ENCODE data around the gene PRELID3B.

The PRELID3B gene

GRCh38 chr20:59042151-59042795 lies at the start of gene PRELID3B:
TSS of gene PRELID3B (minus strand) at chr20:59042786. CDS start at chr20:59042730, 56 bp downstream.
- peak in 1 of 2 donors; percentile 8 for DNase-seq (ENCODE audit: low read depth in 2 of 2, low spot score in 1 of 2)

- DNase-seq (ENCODE audit: low read depth in 2 of 2, low spot score in 1 of 2): peak; percentile 68 to 87
Observed at GRCh38 chr20:59087829-59088433, 45.3 kb upstream of the PRELID3B start.

DNA sequence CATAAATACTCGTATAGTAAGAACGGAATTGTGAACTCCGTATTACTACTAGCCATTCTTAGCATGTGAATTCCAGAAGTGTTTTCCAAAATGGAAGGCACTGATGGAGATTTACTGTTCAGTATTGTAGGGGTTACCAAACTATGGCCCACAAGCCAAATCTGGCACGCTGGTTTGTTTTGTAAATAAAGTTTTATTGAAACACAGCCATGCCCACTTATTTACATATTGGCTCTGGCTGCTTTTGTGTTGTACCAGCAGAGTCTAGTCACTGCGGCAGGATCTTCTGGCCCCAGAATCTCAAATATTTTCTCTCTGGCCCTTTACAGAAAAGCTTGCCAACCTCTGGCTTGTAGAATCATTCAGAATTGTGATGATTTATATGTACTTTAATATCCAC lies 44.3 kb upstream of the PRELID3B start:
- DNase-seq (ENCODE audit: low read depth in 2 of 2, low spot score in 1 of 2): no peak

DNA sequence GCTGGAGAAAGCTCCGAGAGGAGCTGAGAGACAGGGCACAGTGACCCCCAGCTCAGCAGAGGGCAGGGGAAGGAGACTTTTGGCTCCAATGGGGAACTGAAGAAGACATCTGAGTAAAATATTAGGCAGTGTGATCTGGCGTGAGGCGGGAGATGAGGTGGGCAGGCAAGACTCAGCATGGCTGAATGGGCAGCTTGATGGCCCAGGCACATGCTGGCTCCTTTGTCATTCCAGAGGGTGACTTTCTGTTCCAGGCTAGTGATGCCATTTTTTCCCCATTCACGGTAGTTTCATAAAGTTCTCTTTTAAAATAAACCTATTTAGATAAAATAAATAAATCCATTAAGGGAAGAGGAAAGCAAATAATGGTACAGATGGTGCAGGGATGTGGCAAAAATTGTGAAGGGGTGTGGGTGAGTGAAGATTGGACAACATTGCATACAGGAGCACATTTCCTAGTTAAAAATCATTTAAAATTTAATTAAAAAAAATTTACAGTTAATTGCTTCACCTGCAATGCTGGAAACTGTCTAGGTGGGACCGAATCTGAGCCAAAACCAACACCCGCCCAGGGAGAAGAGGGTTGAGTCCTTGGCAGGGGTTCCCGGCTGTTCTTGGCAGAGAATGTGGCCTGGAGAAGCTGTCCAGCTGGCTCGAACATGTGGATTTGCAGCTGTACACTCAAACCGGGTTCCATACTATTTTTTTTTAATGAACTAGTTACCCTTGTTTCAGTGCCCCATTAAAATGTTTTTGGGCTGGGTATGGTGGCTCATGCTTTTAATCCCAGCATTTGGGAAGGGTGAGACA lies 41.7 kb upstream of the PRELID3B start:
- no peak for DNase-seq (ENCODE audit: low read depth in 2 of 2, low spot score in 1 of 2)

DNA sequence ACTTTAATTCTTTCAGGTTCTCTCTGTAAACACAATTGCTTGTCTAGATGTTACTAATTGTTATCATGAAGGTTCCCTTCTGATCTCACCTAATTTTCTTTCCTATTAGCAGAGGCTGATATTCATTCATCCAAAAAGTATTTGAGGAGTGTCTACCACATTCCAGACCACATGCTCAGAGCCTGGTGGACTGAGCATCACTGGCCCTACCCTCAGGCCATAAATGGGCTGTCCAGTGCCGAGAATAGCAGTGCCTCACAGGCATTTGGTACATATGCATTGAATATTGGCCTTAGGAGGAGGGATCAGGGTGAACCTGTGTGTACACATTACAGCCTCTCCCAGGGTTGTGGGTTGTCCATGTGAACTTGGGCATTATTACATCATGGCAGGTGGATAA lies 40.4 kb upstream of the PRELID3B start:
- no peak for DNase-seq (ENCODE audit: low read depth in 2 of 2, low spot score in 1 of 2)

GRCh38 chr20:59082077-59082740 lies 39.6 kb upstream of the PRELID3B start:
- DNase-seq (ENCODE audit: low read depth in 2 of 2, low spot score in 1 of 2): no peak

- DNase-seq (ENCODE audit: low read depth in 2 of 2, low spot score in 1 of 2): no peak
Observed at GRCh38 chr20:59081036-59081435, 38.5 kb upstream of the PRELID3B start.

- no peak for DNase-seq (ENCODE audit: low read depth in 2 of 2, low spot score in 1 of 2)
Observed at GRCh38 chr20:59078231-59078630, 35.6 kb upstream of the PRELID3B start.

DNA sequence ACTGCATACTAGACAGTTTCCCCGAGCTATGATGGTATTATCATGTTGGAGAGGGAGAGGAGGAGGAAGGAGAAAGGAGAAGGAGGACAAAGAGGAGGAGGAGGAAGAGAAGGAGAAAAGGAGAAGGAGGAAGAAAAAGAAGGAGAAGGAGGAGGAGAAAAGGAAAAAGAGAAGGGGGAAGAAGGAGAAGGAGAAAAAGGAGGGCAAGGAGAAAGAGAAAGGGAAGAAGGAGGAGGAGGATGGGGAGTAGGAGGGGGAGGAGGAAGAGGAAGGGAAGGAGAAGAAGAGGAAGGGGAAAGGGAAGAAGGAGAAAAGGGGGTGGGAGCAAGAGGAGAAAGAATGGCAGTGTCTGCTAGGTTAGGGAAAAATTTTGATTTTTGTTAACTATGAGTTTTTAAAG lies 35.1 kb upstream of the PRELID3B start:
- no peak for DNase-seq (ENCODE audit: low read depth in 2 of 2, low spot score in 1 of 2)

GRCh38 chr20:59075934-59076508 lies 33.4 kb upstream of the PRELID3B start:
- no peak for DNase-seq (ENCODE audit: low read depth in 2 of 2, low spot score in 1 of 2)

DNA sequence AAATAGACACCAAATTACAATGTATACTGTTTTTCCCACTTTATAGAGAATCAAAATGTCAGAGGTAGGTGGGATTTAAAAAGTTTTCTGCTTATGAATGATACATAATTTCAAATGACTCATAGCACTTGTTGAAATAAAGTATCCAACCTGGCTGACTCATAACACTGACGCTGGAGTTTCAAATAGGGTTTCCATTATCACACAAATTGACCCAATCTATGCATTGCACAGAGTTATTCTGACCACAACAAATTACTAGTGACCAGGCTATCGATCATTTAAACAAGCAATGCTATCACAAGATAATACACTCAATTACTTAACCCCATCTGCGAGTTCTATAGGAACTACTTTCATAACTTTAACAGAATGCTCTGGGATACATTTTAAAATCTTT lies 31.9 kb upstream of the PRELID3B start:
- DNase-seq (ENCODE audit: low read depth in 2 of 2, low spot score in 1 of 2): no peak

DNA sequence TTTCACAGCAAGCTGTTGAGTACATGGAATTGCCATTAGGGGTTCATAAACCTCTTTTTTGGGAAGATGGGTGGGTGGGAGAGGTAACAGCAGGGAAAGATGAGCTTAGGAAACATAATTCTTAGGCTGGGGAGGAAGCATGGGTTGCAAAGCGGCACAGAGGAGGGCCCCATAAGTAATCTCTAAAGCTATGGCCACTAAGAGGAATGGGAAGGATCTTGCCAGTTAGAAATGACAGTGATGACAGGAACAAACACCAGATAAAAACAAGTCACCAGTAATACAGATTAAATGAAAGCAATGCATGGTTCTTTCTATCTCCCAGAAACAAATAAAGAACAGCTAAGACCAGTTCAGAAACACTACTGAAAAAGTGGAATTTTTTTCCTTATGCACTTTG lies 31.0 kb upstream of the PRELID3B start:
- DNase-seq (ENCODE audit: low read depth in 2 of 2, low spot score in 1 of 2): no peak

DNA sequence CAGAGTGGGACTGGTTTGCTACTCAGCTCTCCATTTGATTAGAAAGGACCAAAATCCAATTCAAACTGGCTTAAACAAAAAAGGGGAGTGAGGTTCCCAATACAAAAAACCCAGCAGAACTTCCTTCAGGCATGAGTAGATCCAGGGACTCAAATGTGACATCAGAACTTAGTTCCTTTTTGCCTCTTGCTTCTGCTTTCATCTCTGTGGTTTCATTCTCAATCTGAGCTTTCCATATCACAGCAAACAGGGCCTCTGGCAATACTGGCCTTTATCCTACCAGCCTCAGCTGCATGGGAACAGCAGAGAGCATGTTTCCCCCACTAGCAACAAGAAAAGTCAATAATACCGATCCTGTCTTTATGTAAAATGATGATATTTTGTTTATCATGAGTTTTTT lies 28.6 kb upstream of the PRELID3B start:
- no peak for DNase-seq (ENCODE audit: low read depth in 2 of 2, low spot score in 1 of 2)

- no peak for DNase-seq (ENCODE audit: low read depth in 2 of 2, low spot score in 1 of 2)
Observed at GRCh38 chr20:59069026-59069425, 26.4 kb upstream of the PRELID3B start.

GRCh38 chr20:59068534-59068933 lies 25.9 kb upstream of the PRELID3B start:
- DNase-seq (ENCODE audit: low read depth in 2 of 2, low spot score in 1 of 2): no peak

- DNase-seq (ENCODE audit: low read depth in 2 of 2, low spot score in 1 of 2): no peak
Observed at GRCh38 chr20:59064214-59064722, 21.7 kb upstream of the PRELID3B start.

- no peak for DNase-seq (ENCODE audit: low read depth in 2 of 2, low spot score in 1 of 2)
Observed at GRCh38 chr20:59063358-59064213, 21.0 kb upstream of the PRELID3B start.

DNA sequence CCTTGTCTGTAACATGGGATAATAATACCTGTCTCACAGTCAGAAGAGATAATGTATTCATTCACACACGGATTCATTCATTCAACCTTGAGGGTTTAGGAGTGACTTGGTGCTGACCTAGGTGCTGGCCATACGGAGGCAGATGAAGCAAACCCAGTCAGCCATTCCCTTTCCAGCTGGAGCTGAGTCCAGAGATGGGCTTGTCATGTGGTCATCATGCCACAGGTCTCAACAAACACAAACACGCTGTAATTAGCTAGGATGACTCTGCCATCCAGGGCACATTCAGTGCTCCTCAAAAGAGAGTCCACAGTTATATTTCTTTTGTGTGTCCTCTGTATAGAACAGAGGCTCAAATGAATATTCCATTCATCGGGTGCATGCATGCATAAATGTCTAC lies 19.5 kb upstream of the PRELID3B start:
- DNase-seq (ENCODE audit: low read depth in 2 of 2, low spot score in 1 of 2): no peak

DNA sequence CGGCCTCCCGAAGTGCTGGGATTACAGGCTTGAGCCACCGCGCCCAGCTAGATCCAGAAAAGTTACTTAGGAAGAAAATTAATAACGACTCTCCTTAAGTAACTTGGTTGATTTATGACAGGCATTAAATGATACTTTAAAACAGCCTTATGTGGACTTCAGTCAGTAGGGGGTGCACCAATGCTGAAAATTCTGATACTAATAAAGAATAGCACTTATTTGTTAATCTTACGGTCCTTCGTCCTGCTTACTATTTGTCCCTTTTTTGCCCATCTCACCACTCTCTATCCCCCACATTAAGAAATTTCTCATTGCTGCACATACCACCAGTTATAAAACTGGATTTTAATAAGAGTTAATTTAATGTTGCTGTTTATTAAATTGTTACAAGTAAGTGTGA lies 12.7 kb upstream of the PRELID3B start:
- no peak for DNase-seq (ENCODE audit: low read depth in 2 of 2, low spot score in 1 of 2)

DNA sequence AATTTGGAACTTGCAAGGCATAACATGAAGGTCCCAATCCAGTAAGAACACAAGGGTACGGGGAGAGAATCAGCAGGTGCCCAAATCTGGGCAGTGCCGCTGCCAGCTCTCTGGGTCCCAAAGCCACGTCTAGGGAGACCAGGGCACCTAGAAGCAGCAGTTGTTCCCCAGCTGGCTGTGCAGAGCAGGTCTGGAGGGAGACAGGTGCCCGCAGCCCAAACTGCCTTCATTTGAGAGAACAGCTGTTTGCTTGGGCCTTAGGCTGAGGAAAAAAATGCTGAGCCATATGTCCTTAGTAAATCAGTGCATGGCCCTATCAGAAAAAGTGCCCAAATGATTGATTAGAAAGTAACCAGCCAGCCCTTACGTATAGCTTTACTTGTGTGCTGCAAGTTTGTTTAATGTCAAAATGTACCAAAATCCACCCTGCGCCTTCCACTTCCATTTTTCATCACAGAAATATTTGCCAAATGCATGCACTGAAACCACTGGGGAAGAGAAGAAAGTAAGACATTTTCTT lies 9.1 kb upstream of the PRELID3B start:
- no peak for DNase-seq (ENCODE audit: low read depth in 2 of 2, low spot score in 1 of 2)

Data from stimulated activated CD8-positive, alpha-beta memory T cell treated with anti-CD3 and anti-CD28 coated beads, Interleukin-4, amount 100 ng/mL, for 4 hours (primary cell).